ENCODE data around the gene MYOT.

DNA sequence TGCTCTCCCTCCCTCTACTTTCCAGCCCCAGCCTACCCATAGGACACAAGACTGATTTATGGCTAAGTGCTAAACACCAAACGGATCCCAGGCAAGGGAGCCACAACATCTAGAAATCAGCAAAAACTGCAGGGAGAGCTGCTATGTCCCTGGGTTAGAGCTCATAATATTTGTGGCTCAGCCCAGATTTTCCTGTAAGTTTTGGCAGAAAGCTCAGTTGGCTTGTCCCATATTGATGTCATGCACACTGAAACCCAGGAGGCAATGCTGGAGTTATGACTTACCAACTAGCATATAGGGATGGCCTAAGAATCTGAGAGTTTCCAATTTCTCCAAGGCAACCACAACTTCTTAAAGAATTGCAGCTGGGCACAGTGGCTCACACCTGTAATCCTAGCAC is 44.7 kb upstream of the MYOT start:
- TF ChIP-seq, protein P1, sequence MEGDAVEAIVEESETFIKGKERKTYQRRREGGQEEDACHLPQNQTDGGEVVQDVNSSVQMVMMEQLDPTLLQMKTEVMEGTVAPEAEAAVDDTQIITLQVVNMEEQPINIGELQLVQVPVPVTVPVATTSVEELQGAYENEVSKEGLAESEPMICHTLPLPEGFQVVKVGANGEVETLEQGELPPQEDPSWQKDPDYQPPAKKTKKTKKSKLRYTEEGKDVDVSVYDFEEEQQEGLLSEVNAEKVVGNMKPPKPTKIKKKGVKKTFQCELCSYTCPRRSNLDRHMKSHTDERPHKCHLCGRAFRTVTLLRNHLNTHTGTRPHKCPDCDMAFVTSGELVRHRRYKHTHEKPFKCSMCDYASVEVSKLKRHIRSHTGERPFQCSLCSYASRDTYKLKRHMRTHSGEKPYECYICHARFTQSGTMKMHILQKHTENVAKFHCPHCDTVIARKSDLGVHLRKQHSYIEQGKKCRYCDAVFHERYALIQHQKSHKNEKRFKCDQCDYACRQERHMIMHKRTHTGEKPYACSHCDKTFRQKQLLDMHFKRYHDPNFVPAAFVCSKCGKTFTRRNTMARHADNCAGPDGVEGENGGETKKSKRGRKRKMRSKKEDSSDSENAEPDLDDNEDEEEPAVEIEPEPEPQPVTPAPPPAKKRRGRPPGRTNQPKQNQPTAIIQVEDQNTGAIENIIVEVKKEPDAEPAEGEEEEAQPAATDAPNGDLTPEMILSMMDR (IDR thresholded peaks at IDR 0.05), result no peak
- TF ChIP-seq POLR2A (IDR thresholded peaks at IDR 0.05) (no peak), EP300 (IDR thresholded peaks at IDR 0.05) (no peak)

All from tibial nerve (tissue), 4 donors.